ENCODE measurements around the gene TTC14.
"Not testable (repeated sequence)": the region's sequence is repeated elsewhere in the genome, so short reads cannot be mapped to it uniquely, and the experiment has no call there.

The TTC14 gene, protein sequence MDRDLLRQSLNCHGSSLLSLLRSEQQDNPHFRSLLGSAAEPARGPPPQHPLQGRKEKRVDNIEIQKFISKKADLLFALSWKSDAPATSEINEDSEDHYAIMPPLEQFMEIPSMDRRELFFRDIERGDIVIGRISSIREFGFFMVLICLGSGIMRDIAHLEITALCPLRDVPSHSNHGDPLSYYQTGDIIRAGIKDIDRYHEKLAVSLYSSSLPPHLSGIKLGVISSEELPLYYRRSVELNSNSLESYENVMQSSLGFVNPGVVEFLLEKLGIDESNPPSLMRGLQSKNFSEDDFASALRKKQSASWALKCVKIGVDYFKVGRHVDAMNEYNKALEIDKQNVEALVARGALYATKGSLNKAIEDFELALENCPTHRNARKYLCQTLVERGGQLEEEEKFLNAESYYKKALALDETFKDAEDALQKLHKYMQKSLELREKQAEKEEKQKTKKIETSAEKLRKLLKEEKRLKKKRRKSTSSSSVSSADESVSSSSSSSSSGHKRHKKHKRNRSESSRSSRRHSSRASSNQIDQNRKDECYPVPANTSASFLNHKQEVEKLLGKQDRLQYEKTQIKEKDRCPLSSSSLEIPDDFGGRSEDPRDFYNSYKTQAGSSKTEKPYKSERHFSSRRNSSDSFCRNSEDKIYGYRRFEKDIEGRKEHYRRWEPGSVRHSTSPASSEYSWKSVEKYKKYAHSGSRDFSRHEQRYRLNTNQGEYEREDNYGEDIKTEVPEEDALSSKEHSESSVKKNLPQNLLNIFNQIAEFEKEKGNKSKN

DNA sequence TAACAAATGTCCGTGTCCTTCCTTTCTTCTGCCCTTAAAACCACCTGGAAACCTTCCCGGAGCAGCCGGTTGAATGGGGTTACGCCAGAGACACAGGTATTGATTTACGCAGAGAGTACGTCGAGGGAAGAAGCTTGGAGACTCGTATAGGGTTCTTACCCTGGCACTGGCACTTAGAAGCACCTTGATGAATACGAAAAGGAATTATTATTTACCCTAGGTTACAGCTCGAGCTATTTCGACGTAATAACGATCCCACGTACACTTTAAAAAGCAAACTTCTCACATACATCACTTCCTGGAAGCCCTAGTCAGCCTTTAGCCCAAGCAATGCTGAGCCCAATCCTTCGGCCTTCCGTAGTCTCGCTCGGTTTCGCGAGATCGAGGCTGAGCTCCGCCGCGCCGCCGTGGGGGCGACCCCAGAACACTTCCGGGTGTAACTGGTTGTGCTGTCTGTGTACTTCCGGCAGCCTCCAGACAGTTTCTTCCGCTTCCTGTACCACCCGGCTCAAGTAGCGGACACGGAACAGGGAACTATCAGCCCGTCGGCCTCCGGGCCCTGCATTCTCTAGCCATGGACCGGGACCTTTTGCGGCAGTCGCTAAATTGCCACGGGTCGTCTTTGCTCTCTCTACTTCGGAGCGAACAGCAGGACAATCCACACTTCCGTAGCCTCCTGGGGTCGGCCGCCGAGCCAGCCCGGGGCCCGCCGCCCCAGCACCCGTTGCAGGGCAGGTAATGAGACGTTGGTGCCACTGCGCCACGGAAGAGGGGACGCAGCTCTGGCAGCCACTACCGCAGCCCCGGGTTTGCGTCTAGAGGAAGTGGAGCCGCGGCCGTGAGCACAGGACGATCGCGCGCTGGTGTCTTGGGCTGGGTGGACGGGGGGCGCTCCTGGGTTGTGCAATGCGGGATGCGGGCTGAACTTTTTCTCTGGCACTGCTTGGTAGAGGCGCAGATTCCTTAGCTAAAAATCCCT, at the start of gene TTC14:
Gene TTC14, plus strand, starts transcription at position 476 of the 979 bp plus-strand sequence. Its CDS starts 99 bp downstream, at position 575.
- peak; percentile 94 for DNase-seq

DNA sequence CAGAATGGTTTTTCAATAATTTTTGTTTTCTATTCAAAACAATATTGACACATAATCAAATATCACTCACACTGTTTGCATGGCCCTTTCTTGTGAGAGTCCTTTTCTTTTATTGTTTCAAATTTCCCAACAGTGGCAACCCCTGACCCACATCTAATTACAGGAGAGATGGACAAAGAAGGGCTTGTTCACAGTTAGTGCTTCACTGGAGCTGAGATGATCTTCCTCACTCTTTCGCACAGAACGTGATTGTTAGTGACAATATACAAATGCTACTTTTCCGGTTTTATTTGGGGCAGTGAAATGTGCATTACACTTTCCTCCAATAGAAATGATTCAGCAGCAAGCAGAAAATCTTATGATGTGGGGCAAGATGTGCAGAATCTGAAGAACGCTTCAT, 38.6 kb upstream of the TTC14 start:
- no peak for DNase-seq

GRCh38 chr3:180564676-180565075, 37.3 kb upstream of the TTC14 start:
- no peak for DNase-seq

- no peak for DNase-seq
Measured at GRCh38 chr3:180570238-180570637, 31.7 kb upstream of the TTC14 start.

GRCh38 chr3:180571831-180572598, 29.9 kb upstream of the TTC14 start:
- no peak for DNase-seq

DNA sequence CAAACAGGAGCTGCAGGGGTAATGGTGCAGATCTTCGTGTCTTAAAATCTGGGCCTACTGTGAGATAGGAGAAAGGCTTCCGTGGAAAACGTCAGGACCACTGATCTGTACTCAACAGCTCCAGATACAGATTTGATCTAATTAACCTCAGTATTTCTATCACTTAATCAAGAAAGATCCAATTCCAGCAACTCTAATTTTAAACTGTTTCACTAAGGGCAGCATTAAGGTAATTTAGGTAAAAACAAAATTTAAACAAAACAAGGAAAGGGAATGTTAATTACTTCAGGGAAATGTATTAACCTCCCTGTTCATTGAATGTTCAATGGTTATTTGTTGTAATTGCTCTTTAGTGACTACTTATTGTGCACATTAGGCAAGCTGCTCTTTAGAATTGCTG, 26.4 kb upstream of the TTC14 start:
- no peak for DNase-seq

DNA sequence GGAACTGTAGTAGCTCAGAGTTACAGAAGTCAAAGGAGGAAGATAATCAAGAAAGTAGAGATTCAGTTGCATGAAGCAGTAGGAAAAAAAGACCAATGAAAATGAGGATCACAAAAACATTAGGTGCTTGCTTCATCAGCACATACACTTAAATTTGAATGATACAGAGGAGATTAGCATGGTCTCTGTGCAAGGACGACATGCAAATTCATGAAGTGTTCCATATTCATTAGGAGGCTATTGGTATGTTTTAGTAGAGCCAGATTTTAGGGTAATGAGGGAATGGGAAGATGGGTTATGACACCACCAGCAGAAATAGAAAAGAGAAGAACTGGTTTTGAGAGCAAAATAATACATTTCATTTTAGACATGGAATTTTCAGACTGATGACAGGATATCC, 21.0 kb upstream of the TTC14 start:
- DNase-seq: no peak

- DNase-seq: no peak
Measured at GRCh38 chr3:180590396-180590795, 11.6 kb upstream of the TTC14 start.

- DNase-seq: not testable (repeated sequence)
Measured at GRCh38 chr3:180593631-180594030, 8.3 kb upstream of the TTC14 start.

DNA sequence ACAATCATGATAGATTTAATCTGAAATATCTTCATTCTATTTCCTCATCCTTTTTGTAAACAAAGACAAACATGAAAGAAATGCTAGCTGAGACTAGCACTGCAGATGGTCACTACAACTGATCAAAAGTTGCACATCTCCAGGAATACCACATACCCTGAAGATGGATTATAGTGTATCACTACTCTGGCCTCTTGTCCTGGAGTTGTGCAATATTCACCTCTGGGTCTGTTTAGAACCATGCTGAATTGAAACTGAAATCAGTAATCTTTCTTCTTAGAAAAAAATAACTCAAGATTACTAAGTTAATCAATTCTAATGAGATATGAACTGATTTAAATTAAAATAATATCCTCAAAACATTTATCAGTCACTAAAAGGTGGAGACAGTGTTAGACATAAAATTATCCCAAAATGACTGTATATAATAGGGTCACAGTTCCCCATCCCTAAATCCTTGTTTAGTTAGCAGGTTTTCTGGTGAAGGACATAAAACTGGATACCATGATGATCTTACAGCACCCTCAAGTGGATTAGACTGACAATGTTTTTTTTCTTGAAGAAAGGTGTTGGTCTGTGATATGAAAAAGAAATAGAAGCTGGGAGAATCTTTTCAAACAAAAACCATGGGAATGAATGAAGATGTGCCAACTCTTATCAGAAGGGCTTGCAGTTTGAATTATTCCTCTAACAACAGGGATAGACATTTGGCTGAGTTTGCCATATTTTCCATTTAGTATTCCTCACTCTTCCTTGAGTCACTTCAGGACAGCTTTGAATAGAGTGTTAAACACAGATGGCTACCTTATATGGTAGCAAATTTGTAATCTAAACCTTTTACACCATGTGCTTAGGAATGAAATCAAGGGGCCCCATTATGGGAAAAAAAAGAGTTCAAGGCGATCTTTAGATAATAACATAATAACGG, 7.1 kb upstream of the TTC14 start:
- DNase-seq: peak; percentile 7

DNA sequence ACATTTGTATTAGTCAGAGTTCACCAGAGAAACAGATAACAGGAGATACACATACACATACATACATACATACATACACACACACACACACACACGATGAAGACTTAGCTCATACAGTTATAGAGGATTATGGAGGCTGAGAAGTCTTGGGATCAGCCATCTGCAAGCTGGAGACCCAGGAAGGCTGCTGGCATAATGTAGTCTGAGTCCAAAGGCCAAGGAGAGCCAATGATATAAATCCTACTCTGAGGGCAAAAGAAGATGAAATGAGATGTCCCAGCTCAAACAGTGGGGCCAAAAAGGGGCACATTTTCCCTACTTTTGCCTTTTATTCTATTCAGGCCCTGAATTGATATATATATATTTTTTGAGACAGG, 6.4 kb upstream of the TTC14 start:
- no peak for DNase-seq

DNA sequence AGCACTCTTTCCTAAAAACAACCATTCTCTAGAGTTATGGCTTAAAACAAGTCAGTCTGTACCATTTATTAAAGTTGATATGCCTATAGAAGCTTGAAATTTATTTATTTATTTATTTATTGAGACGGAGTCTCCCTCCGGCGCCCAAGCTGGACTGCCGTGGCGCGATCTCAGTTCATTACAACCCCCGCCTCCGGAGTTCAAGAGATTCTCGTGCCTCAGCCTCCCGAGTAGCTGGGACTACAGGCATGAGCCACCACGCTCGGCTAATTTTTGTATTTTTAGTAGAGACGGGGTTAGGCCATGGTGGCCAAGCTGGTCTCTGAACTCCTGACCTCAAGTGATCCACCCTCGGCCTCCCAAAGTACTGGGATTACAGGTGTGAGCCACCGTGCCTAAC, 1.5 kb upstream of the TTC14 start:
- no peak for DNase-seq

- DNase-seq: no peak
Measured at GRCh38 chr3:180611006-180611405, 9.0 kb downstream of the TTC14 start.

DNA sequence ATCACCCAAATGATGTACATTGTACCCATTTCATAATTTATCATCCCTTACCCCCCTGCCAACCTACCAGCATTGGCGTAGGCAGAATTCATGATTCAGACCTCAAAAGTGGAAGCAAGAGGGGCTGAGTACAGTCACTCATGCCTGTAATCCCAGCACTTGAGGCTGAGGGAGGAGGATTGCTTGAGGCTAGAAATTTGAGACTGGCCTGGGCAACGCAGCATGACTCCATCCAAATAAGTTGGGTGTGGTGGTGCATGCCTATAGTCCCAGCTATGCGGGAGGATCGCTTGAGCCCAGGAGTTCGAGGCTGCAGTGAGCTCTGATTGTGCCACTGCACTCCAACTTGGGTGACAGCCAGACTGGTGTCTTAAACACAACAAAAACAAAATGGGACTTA, 10.4 kb downstream of the TTC14 start:
- DNase-seq: no peak

DNA sequence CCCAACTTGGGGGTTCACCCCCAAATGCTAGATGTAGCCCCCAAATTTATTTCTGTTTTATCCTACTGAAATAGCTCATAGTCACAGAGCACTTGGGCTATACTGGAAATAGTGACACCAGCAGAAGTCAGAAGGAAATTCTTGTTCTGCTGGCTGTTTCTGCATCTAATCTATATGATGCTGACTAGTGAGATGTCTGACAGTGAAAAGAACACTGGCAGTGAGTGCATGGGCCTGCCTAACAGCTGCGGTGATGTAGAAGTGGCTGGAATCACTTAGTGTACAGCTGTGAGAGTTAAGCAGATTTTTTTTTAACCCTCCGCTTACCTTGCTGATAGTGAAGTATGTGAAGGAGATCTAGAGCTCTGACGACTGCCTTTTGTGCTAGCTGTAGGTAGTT, 14.0 kb downstream of the TTC14 start:
- DNase-seq: no peak

- no peak for DNase-seq
Measured at GRCh38 chr3:180617049-180617448, 15.1 kb downstream of the TTC14 start.

DNA sequence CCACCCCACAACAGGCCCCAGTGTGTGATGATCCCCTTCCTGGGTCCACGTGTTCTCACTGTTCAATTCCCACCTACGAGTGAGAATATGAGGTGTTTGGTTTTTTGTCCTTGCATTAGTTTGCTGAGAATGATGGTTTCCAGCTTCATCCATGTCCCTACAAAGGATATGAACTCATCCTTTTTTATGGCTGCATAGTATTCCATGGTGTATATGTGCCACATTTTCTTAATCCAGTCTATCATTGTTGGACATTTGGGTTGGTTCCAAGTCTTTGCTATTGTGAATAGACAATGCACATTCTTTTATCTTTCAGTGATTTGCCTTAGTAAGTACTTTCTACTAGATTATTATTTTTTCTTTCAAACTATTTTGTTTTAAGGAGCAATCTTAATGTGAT, 16.6 kb downstream of the TTC14 start:
- DNase-seq: not testable (repeated sequence)

- no peak for DNase-seq
Measured at GRCh38 chr3:180619723-180620122, 17.8 kb downstream of the TTC14 start.

GRCh38 chr3:180624714-180625113, 22.8 kb downstream of the TTC14 start:
- DNase-seq: no peak

DNA sequence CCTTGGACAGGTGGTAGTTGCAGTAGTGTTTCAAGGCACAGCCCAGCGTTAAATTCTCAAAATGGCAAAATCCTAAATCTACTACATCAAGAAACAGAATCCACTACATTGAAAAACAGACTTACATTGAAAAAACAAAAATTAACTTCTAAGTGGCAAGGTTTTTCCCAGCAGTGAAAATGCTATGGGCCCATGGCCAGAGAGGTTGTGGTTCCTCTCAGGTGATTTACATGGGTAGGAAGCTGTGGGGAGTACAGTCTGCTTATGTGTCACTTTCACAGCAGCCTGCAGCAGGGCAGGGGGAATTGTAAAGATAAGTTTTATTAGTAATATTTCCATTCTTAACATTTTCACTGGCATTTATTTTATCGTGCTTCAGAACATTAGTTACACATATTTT, 24.9 kb downstream of the TTC14 start:
- DNase-seq: no peak

DNA sequence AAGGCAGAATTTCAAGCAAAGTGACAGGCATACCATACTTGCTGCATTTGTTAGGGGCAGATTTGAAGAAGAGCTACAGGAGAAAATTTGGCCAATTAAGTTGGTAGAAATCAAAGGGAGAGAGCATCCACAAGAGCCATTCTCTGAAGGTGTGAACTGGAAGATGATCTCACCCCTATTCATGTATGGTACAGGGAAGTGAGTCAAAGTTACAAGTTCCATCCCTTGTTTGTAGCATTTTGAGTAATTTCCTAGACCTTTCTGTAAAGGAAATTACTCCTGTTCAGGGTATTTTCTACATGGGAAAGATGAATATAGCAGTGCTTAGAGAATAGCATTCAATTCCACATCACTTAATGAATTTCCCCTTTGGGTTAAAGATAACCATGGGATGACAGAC, 28.4 kb downstream of the TTC14 start:
- DNase-seq: no peak
